C1 segment of cervical spinal cord (tissue), 14 donors: ENCODE measurements around the gene GRWD1.
A peak's percentile ranks its signal among the peaks of the same experiment; 100 is the strongest.

Experiments
- DNase-seq, 14 donors: peaks; one replicate each; lab custom pipeline; 2025; lab: John Stamatoyannopoulos, UW

Gene GRWD1

DNA sequence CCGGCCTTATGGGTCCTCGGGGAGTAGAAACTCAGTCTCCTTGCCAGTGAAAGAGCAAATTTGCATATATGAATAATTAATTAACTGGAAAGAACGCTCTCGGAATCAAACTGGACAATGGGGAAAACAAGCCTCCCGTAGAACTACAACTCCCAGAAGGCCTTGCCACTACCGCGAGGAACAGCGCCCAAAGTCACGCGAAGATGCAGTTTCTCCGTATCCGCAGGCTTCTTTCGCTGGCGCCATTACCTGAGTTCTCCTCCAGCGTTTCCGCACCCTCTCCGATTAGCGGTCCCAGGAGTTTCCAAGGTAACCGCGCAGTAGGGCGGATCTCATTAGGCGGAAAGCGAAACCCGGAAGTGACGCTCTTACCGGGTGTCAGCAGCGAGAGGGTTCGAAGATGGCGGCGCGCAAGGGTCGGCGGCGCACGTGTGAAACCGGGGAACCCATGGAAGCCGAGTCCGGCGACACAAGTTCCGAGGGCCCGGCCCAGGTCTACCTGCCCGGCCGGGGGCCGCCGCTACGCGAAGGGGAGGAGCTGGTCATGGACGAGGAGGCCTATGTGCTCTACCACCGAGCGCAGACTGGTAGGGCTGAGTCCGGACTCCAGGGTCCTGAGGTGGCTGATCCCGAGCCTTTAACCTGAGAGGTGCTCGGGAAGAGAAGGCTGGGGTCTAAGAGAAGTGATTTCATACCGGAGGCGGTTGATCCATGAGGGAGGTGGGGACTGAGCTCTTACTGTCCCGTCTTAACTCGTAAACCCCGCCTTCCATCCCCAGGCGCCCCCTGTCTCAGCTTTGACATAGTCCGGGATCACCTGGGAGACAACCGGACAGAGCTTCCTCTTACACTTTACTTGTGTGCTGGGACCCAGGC is at the start of gene GRWD1:
TSS of gene GRWD1 (plus strand) at position 378 of the 876 bp plus-strand sequence. CDS start at position 401, 23 bp downstream.
- DNase-seq = peak; percentile 19 to 98 (median 84)

DNA sequence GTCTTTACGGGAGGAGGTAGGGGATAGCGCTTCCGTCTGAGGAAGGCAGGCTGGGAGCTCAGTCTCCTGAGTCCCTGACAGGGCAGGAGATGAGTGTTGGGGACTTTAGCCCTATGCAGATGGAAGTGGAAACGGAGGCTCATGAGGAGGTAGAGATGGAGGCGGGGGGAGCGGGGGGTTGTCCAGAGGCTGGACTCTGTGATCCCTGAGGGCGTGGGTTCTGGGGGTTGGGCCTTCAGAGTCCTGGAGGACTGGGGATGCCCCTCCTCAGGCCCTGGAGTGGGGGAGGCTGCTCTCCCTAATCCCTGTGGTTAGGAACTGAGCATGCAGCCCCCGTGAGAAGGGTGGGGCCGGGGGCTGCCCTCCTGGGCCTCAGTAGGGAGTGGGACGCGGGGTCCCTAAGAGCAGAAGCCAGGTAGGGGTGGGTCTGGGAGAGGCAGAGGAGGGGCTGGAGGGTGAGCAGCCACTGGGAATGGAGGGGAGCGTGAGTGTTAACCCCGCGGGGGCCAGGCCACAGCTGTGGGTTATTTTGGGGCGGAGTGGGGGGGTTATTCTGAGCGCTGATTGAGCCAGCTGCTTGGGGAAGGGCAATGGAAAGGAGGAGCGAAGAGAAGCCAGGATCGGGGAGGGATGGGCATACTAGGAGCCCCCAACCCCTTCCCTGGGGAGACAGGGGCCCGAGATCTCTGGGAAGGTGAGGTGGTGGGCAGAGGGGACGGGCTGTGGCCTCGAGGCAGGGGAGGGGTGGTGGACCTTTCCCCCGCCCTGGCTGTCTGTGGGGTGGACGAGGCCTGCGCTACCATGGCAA is 49.6 kb upstream of the GRWD1 start:
- no peak for DNase-seq

DNA sequence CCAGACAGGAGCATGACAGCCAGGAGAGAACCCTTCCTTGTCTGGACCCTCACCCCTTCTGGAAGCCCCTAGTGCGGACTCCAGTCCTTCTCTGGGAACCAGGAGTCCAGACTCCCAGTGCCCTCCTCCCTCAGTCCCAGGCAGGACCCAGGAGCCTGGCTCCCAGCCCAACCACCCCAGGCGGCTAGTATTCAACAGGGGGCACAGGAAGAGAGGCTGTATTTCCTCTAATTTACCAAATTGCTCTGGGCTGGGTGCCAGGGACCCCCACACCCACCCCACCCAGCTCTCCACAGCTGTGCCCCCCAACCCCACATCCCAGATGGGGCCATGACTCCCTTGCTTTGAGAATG is 49.0 kb upstream of the GRWD1 start:
- DNase-seq = no peak

GRCh38 chr19:48397263-48398101 is 48.3 kb upstream of the GRWD1 start:
- DNase-seq = no peak

- no peak for DNase-seq
Observed at GRCh38 chr19:48398102-48398374, 47.7 kb upstream of the GRWD1 start.

GRCh38 chr19:48398375-48399235 is 47.2 kb upstream of the GRWD1 start:
- DNase-seq = peak in 8 of 14 donors; percentile 7 to 44 (median 14)

DNA sequence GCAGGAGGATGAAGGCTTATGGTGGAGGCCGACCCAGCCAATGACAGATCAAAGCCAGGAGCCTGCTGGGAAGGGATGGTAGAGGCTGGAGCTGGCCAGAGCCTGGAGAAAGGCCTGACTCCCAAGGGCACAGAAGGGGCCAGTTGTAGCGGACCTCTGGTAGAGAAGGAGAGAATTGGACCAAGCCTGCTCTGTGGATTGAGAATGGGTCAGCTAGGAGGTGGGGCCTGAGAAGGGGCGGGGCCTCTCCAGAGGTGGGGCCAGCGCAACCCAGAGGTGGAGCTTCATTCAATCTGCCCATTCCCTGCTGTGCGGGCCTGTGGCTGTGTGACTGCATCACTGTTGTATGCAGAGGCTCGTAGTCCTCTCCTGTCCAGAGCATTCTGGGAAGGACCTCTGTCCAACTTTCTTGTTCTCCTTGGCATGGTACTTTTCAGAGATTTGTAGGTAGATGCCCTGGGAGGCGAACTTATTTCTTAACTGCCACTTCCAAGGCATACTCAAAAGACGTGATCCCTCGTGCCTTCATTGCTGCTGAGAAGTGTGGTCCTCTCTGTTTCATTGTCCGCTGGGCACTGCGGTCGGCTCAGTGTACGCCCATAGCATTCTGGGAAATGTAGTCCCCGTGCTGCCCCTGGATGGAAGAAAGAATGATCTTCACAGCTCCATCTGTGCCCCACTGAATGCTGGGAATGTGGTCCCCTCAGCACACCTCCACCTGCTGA is 45.6 kb upstream of the GRWD1 start:
- DNase-seq = peak in 1 of 14 donors; percentile 20

GRCh38 chr19:48401287-48401686 is 44.5 kb upstream of the GRWD1 start:
- no peak for DNase-seq

DNA sequence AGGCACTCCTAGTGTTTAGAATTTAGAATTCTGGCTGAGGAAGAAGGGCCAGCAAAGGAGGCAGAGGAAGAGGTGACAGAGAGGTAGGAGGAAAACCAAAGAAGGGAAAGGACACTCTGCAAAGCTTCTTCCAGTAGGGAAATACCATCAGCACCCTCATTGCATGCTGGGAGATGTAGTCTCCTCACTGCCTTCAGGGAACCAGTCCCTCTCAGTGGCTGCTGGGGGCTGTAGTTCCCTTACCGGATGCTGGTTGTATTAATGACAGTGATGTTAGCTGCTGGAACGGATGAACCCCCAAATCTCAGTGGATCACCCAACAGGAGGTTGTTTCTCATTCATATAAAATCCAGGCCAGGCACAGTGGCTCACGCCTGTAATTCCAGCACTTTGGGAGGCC is 42.2 kb upstream of the GRWD1 start:
- peak in 6 of 14 donors; percentile 2 to 27 (median 9) for DNase-seq

DNA sequence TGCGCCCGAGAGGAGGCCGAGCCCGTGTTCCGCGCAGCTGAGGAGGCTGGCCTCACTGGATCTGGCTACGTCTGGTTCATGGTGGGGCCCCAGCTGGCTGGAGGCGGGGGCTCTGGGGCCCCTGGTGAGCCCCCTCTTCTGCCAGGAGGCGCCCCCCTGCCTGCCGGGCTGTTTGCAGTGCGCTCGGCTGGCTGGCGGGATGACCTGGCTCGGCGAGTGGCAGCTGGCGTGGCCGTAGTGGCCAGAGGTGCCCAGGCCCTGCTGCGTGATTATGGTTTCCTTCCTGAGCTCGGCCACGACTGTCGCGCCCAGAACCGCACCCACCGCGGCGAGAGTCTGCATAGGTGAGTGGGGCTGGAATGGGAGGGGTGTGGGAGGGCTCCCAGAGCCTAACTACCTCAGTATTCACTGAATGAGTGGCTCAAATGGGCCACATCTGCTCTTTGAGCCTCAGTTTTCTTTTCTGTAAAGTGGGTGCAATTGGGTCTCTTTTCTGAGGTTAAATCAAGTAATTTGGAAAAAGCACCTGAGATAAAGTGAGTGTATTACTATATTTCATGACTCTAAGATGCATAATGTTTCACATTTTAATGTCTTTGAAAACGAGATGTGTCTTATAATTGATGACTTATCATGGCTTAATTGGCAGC is 40.6 kb upstream of the GRWD1 start:
- DNase-seq = no peak

DNA sequence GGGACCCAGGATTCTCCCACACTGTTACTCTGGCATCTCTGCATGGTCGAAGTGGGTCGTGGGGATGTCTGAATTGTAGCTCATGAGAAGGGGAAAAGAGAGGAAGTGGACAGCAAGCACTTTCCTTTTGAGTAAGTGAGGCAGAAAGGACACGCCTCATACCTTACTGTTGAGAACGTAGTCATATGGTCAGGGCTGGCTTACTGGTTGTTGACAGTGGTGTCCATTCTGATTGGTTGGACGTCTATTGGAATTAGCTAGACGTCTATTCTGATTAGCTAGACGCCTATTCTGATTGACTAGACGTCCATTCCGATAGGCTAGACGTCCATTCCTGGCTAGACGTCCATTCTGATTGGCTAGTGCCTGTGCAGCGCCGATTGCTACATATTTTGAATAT is 39.9 kb upstream of the GRWD1 start:
- no peak for DNase-seq

GRCh38 chr19:48413879-48414587 is 31.8 kb upstream of the GRWD1 start:
- no peak for DNase-seq

GRCh38 chr19:48415395-48415794 is 30.4 kb upstream of the GRWD1 start:
- peak in 6 of 14 donors; percentile 11 to 29 (median 14) for DNase-seq

- DNase-seq = no peak
Observed at GRCh38 chr19:48415806-48416221, 30.0 kb upstream of the GRWD1 start.

DNA sequence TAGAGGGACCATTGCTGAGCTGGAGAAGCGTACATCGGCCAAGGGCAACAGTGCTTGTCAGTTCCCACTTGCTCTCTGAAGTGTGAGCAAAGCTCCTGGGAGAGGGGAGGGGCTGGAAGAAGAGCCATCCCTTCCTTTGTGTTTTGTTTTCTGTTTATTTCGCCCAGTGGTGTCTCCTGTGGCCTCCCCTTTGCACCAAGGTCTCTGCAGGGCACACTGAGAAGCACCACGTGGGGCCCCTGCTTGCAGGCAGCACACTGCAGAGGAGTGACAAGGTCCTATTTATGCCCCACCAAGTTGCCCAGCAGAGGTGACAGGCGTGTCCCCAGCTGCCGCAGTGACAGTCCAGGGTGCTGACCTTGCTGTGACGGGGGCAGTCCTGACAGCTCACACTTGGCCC is 28.4 kb upstream of the GRWD1 start:
- DNase-seq = no peak

DNA sequence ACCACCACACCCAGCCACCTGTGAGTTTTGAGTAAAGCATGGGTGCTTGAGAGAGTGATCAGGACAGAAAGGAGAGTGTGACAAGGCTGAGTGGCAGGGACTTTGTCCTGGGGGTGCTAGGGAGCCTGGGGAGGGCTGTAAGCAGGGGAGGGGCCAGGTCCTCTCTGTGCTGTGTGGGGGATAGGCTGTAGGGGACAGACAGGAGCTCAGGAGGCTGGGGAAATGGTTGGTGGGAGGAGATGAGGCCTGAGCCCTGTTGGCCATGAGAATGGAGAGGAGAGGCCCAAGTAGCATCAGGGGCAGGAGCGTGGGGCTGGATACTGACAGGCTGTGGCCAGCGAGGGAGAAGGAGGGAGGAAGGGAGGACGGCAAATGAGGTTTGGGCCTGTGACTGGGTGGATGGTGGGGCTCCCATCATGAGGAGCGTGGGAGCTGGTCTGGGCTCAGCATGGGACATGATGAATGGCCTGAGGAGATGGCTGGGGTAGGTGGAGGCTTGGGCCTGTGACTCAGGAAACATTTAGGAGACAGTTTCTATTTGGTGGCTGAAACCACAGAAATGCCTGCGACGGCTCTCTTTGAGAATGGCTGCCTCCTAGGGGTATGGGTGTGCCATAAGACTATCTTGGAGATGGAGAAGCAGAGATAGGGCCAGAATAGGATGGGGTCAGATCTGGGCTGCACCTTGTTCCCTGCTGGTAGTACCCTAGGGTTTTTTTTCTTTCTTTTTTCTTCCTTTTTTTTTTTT is 27.3 kb upstream of the GRWD1 start:
- DNase-seq = no peak

- DNase-seq = peak in 7 of 14 donors; percentile 2 to 32 (median 9)
Observed at GRCh38 chr19:48419158-48419920, 26.4 kb upstream of the GRWD1 start.

DNA sequence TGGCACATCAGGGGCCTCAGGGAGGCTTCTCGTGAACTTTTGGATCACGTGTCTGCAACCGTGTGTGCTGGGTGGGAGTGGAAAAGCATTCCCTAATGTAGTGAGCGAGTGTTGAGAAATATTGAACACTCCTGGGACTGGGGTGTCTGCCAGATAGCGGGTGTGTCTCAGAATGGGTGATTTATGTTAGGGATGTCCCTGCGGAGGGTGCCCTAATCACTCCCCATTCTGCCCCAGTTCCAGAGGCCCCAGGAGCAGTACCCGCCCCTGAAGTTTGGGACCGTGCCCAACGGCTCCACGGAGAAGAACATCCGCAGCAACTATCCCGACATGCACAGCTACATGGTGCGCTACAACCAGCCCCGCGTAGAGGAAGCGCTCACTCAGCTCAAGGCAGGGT is 24.2 kb upstream of the GRWD1 start:
- DNase-seq = no peak
